ENCODE results near the gene SNAI3. TPM values are rescaled to one million over a fixed set of nuclear protein-coding genes. Genes with fewer than 3 reads are reported as not detected.

Gene SNAI3
- 0.70 and 0.71 TPM in 2 replicates for total RNA-seq

GRCh38 chr16:88686439-88687253 is at the start of gene SNAI3:
Gene SNAI3, minus strand, starts transcription at chr16:88686507. Its CDS starts 101 bp downstream, at chr16:88686406.

GRCh38 chr16:88706229-88706964 is 20.1 kb upstream of the SNAI3 start, which contains the start of the genes CTU2 and RNF166:
Gene CTU2, plus strand, starts transcription at chr16:88706503. Its CDS starts 28 bp downstream, at chr16:88706531.
Gene RNF166, minus strand, starts transcription at chr16:88706408. Its CDS starts 83 bp downstream, at chr16:88706325.

GRCh38 chr16:88662843-88663606 is 23.3 kb downstream of the SNAI3 start, which contains the start of gene MVD:
Gene MVD, minus strand, starts transcription at chr16:88663091. Its CDS starts 11 bp downstream, at chr16:88663080.

GRCh38 chr16:88650749-88651275 is 35.5 kb downstream of the SNAI3 start, which contains the start of gene CYBA:
Gene CYBA, minus strand, starts transcription at chr16:88651053. Its CDS starts 40 bp downstream, at chr16:88651013.

GRCh38 chr16:88638323-88639230 is 47.7 kb downstream of the SNAI3 start, which contains the start of gene IL17C:
Gene IL17C, plus strand, starts transcription at chr16:88638572. Its CDS starts 70 bp downstream, at chr16:88638642.

Other genes starting within 250 kb of the SNAI3 start
- gene ZFPM1, start 233.2 kb downstream of the SNAI3 start, total RNA-seq, result 2.2 and 3.0 TPM in 2 replicates
- 16.2 and 18.2 TPM in 2 replicates for gene ZC3H18, start 116.1 kb downstream of the SNAI3 start, total RNA-seq
- not detected in 2 replicates for gene IL17C, start 47.9 kb downstream of the SNAI3 start, total RNA-seq
- 259 and 301 TPM in 2 replicates for gene CYBA, start 35.5 kb downstream of the SNAI3 start, total RNA-seq
- 198 and 203 TPM in 2 replicates for gene MVD, start 23.4 kb downstream of the SNAI3 start, total RNA-seq
- 19.7 and 24.0 TPM in 2 replicates for gene RNF166, start 19.9 kb upstream of the SNAI3 start, total RNA-seq
- 13.7 and 15.0 TPM in 2 replicates for gene CTU2, start 20.0 kb upstream of the SNAI3 start, total RNA-seq
- 192 and 206 TPM in 2 replicates for gene PIEZO1, start 98.7 kb upstream of the SNAI3 start, total RNA-seq
- gene CDT1, start 117.3 kb upstream of the SNAI3 start, total RNA-seq, result 55.9 and 56.5 TPM in 2 replicates
- 296 and 338 TPM in 2 replicates for gene APRT, start 125.4 kb upstream of the SNAI3 start, total RNA-seq
- 10.1 and 18.1 TPM in 2 replicates for gene GALNS, start 170.4 kb upstream of the SNAI3 start, total RNA-seq
- 38.0 and 46.8 TPM in 2 replicates for gene TRAPPC2L, start 170.6 kb upstream of the SNAI3 start, total RNA-seq
- gene PABPN1L, start 180.2 kb upstream of the SNAI3 start, total RNA-seq, result not detected in 2 replicates

Data from airway epithelial cell (primary cell).